SK-MEL-5 (cell line): Measurements from ENCODE around the gene HTRA1. TPM values are rescaled to one million over a fixed set of nuclear protein-coding genes. Genes with fewer than 3 reads are reported as not detected.

Source experiments
- DNase-seq: peaks from one replicate; pipeline ENCODE4 v3.0.0-alpha.2; 2016; ENCODE audit warnings: low read depth, low spot score
- in situ Hi-C: cut with HindIII; loops from 2 replicates; pipeline ENCODE4 v1.10.0; 2016; ENCODE audit warnings: low sequenced_read_pairs, high pct_unique_total_duplicates, low pct_unique_long_range_greater_than_20kb
- total RNA-seq: library from RNA; depleted of rRNA; stranded (reverse); fragments of >200 nt; shearing (Covaris generic); gene quantifications from 2 replicates; pipeline ENCODE4 v1.2.3, GENCODE V29; 2014

The HTRA1 gene
- total RNA-seq, 1 experiment from 2014 or later = 119 TPM

DNA sequence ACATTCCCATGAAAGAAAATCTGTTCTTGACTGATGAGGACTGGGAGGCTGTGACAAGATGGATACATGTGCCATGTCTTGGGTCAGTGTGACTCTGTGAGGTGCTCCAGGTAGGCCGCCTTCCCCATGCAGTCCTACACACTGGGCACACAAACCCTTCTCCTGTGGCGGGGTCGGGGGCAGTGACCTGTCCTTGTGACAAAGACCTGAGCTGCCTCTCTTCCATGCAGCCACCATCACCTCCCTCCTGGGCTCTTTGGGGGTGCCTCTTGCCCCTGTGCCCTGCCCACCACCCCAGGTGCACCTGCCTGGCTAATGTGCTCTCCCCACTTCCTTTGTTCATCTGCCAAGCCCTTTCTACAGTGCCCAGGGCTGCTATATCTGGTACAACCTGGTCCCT lies 63.5 kb downstream of the HTRA1 start:
- in situ Hi-C loops = no loop called here
- DNase-seq = no peak

DNA sequence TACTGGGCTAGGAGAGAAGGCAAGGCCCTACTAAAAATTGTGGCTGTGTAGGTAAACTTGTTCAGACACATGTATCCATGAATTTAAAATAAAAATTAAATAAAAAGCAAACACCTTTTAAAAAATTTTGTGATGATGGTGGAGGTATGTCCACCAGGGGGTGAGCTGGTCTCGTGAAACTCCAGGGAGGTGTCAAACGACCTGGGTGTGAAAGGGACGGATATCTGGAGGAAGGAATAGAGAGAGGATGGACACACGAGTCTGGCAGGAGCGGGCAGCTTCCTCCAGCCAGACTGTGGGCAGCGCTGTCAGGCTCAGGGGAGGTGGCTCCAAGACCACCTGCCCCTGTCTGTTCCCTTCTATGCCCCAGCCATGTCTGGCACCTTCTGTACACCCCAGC lies 64.4 kb downstream of the HTRA1 start:
- DNase-seq = peak; percentile 58
- in situ Hi-C loops = no loop called here

- no peak for DNase-seq
- in situ Hi-C loops = no loop called here
Measured at GRCh38 chr10:122526892-122527291, 65.5 kb downstream of the HTRA1 start.

GRCh38 chr10:122530177-122530576 lies 68.8 kb downstream of the HTRA1 start:
- no peak for DNase-seq
- in situ Hi-C loops = no loop called here

- in situ Hi-C loops = no loop called here
- DNase-seq = no peak
Measured at GRCh38 chr10:122531261-122531660, 69.9 kb downstream of the HTRA1 start.

GRCh38 chr10:122531939-122532338 lies 70.6 kb downstream of the HTRA1 start:
- DNase-seq = no peak
- in situ Hi-C loops = no loop called here

- no peak for DNase-seq
Measured at GRCh38 chr10:122532601-122533296, 71.4 kb downstream of the HTRA1 start.

GRCh38 chr10:122537545-122537944 lies 76.2 kb downstream of the HTRA1 start:
- DNase-seq = no peak
- in situ Hi-C loops = no loop called here

More at GRCh38 chr10:122532601-122533296, 71.4 kb downstream of the HTRA1 start:
- in situ Hi-C loops = no loop called here

GRCh38 chr10:122541541-122542002 lies 80.2 kb downstream of the HTRA1 start:
- DNase-seq = peak; percentile 96
- in situ Hi-C loops = no loop called here

GRCh38 chr10:122543676-122544445 lies 82.5 kb downstream of the HTRA1 start:
- no peak for DNase-seq
- in situ Hi-C loops = no loop called here

GRCh38 chr10:122544493-122544892 lies 83.1 kb downstream of the HTRA1 start:
- in situ Hi-C loops = no loop called here
- DNase-seq = no peak

DNA sequence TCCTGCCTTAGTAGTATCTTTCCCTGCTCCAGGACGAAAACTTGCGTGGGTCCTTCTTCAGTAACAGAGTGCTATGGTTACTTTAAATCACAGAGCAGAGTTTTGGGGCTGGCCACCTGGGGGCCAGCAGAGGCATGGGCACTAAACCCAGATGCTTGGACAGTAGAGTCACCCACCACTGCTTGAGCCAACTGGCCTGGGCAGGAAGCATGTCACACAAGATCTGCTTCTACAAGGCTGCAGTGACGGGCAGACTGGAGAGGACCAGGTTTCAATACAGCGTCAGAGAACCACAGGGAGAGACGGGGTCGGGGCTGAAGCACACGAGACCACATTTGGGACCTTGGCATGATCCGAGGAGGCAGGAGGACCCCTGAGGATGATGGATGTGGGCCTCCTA lies 84.9 kb downstream of the HTRA1 start:
- no peak for DNase-seq
- in situ Hi-C loops = no loop called here

DNA sequence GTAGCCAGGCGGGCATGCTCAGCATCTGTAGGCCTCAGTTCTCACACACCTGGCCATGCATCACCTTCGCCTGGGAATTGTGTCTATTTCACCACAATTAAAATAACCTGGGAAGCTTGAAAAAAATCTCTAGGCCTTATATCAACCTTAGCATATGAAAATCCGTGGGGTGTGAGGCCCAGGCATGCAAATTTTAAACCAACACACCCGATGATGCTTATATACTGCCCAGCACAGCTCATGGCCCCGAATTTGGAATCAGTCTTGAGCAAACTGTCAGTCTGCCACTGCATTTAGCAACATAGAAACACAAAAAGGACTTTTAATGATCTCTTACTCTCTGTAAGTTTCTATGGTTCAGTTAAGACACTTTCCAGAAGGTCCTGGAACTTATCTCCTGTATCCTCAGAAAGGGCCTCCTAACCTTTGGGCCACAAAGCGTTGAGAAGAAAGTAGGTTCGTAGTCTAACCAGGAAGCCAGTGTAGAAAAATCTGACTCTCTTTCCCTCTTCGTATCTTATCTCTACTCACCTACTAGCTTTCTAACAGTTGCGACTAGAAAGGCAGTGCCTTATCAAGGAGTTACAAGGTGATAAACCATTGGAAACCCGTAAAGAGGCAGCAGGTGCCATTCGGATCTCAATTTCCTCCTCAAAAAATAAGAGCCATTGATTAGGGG lies 87.2 kb downstream of the HTRA1 start:
- in situ Hi-C loops = no loop called here
- DNase-seq = no peak

DNA sequence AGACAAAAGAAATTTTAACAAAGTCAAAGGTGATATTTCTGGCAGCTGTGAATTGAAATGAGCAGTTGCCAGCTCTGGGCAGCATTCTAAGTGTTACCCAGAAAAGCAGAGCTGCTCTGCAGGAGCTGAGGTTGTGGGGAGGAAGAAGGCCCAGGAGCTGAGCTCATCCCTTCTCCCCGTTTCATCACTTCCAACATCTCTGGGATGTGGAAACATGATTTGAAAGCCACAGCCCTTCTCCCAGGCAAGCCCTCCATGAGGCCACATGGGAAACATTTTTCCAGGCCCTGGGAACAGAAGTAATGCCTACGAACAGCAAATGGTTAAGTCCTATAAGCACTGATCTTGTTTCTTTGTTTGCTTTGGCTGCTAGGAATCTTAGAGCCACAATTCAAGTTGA lies 88.3 kb downstream of the HTRA1 start:
- in situ Hi-C loops = no loop called here
- DNase-seq = no peak

- no peak for DNase-seq
- in situ Hi-C loops = no loop called here
Measured at GRCh38 chr10:122550427-122550826, 89.1 kb downstream of the HTRA1 start.

DNA sequence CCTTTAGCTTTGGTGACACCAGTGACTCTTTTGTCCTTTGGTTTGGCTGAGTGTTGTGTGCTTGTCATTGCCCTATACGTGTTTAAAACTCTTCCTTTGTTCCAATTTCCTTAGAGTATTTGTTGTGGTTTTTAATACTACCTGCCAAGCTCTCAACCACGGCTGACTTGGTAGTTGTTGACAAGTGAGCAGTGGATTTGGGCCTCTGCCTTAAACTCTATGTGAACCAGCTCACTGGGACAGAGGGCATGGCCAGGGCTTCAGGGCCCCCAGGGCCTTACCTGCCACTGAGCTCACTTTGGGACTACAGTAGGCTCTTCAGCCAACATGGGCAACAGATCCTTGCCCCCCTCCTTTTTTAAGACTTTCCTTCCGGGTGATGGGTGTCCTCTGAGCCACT lies 89.6 kb downstream of the HTRA1 start:
- in situ Hi-C loops = no loop called here
- DNase-seq = no peak

DNA sequence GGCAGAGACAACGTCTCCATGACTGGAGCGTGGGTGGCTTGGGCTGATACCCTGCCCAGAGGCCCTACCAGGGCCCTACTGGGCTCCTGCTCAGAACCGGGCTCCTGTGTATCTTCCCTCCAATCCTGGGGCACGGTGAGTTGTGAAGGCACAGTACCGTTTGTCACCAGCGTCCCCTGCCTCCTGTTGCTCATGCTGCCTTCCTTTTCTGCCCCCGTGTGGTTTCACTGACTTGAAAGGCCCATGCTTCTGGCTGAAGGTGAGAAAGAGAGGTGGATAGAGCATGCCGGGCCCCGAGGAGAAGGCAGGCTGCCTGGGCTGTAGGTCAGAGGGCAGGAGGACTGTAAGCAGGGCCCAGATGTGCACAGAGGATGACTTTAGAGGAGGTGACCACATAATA lies 90.1 kb downstream of the HTRA1 start:
- in situ Hi-C loops = no loop called here
- no peak for DNase-seq

- in situ Hi-C loops = no loop called here
- DNase-seq = no peak
Measured at GRCh38 chr10:122553341-122553740, 92.0 kb downstream of the HTRA1 start.
